Smooth muscle cell of the brain vasculature (primary cell): ENCODE data around the gene GRM8.

ENCODE experiments used
- DNase-seq: peaks from one replicate; pipeline ENCODE4 v3.0.0-alpha.2; 2012; ENCODE audit warnings: low read depth, low spot score

The GRM8 gene

DNA sequence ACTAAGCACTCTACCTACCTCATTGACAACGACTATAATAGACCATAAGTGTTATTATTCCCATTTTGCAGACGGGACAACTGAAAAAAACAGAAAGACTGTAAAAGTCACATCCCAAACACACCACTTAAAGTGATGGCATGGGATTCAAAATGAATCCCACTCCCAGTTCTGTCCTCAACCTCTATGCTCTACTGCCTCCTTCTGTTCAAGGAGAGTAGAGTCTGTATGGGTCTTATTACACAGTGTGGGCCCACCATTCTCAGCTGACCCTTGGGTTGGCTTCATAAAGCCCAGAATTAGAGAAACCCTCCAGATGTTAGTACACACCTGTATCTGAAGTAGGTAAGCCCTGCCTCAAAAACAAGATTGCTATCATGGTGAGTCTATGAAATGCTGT is 102.2 kb downstream of the GRM8 start:
- no peak for DNase-seq

DNA sequence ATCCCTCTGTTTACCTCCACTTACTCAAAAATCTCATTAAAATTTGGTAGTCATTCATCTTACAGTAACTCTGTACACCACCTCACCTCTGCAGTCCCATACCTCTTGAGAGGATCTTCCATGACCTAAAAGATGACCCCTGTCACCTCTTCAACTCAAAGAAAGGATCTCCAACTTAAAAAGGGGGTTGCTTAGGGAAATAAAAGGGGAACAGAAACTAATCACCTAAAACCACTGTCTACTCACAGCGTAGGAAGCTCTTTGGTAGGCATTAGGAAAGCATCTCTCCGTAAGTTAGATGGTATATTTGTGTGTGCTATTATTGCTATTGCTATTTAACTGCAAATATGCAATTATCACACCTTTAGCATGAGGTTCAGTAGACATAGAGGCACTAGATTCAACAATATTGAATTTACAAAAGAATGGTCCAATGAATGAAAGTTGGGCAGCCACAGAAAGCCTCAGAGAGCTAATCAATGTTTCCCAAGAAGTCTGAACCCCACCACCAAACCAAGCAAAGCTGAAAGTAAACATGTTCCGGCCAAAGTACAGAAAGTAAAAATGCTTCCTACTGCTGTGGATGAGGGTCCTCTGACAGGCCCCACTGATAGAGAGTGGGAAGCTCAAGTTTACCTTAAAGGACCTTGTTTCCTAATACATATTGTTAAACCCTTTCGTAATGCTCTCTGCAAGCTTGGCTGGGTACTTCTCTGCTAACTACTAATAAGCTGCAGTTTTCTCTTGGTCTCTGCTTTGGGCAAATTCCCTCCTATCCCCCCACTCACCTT is 105.8 kb downstream of the GRM8 start:
- DNase-seq = no peak

GRCh38 chr7:127137146-127137545 is 115.6 kb downstream of the GRM8 start:
- no peak for DNase-seq

- no peak for DNase-seq
Measured at GRCh38 chr7:127135871-127136485, 116.8 kb downstream of the GRM8 start.

DNA sequence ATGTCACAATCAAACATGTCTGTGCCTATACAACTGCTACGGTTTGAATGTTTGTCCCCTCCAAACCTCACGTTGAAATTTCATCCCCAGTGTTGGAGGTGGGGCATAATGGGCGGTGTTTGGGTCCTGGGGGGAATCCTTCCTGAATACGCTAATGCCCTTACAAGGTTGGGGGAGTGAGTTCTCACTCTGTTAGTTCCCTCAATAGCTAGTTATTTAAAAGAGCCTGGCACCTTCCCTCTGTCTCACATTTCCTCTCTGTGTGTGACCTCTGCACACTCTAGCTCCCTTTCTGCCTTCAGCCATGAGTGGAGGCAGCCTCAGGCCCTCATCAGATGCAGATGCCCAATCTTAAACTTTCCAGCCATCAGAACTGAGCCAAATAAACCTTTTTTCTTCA is 129.5 kb downstream of the GRM8 start:
- DNase-seq = no peak

DNA sequence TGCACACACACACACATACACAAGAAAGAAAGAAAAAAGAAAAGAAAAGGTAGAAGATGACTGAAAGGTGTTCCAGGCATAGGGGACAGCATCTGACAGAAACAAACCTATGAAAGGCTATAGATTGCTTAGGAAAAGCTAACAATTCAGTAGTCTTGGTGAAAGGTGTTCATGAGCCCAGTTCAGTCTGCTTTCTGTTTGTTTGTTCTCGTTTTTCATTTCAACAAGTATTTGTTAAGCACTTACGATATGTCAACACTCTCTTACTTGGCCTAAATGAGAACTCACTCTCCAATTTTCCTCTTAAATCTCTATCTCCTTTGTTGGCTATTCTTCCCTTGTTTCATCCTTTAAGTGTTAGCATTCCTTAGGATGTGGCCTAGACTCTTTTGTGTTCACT is 133.2 kb downstream of the GRM8 start:
- DNase-seq = no peak

DNA sequence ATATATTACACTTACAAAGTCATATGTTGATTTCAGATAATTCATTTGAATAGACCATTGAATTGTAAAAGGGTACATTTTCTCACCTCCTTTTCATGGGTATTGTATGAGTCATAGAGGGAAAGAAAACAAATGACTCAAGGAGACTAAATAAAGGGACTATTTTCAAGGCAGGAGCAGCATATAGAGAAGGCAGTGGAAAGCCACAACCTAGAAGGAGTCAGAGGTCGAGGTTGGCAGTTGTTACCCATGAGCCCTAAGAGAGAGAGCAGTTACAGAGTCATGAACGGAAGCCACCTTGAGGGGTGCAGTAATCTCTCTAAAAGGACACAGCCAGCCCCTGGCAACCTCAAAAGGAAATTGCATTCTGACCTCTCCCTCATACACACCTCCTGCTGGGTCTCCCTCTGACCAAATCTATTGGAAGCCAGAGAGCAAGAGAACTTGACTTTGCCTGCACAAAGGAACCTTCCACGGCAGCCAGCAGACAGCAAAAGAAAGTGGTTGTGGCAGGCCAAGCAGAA is 137.9 kb downstream of the GRM8 start:
- no peak for DNase-seq

- peak; percentile 12 for DNase-seq
Measured at GRCh38 chr7:127107601-127108007, 145.1 kb downstream of the GRM8 start.

DNA sequence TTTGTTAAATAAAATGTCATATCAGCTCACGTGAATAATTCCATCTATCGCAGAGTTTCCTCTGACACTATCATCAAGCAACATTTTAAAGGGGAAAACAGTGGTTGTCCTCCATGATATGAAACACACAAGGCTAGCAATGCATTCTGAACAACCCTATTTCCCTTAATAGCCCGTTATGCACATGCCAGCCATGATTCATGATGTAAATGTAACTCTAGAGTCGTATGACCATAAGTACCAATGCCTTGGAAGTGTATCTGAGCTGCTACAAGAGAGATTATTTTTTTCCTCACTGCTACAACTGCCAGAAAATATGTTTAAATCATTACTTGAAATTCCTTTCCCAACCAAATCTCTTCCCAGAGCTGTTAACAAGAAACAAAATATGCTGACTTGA is 159.4 kb downstream of the GRM8 start:
- no peak for DNase-seq

DNA sequence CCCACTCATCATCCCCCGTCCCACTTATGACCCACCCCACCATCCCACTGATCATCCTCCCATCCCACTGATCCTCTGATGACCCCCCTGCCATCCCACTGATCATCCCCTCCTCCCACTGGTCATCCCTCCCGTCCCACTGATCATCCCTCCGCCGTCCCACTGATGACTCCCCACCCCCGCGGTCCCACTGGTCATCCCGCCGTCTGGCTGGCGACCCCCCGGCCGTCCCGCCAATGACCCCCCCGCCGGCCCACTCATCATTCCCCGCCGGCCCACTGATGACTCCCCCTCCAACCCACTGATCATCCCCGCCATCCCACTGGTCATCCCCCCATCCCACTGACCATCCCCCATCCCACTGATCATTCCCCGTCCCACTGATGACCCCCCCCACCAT is 161.1 kb downstream of the GRM8 start:
- DNase-seq = no peak

DNA sequence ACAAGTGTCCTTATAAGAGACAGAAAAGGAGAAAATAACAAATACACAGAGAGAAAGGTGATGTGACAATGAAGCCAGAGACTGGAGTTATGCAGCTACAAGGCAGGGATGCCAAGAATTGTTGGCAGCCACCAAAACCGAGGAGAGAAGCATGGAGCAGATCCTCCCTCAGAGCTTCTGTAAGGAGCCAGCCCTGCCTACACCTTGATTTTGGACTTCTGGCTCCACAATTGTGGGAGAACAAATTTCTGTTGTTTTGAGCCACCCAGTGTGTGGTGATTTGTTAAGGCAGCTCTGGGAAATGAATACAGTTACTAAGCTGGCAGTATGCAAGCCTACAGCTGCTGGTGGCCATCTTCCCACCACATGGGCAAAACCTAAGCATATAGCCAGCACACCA is 163.6 kb downstream of the GRM8 start:
- DNase-seq = no peak

DNA sequence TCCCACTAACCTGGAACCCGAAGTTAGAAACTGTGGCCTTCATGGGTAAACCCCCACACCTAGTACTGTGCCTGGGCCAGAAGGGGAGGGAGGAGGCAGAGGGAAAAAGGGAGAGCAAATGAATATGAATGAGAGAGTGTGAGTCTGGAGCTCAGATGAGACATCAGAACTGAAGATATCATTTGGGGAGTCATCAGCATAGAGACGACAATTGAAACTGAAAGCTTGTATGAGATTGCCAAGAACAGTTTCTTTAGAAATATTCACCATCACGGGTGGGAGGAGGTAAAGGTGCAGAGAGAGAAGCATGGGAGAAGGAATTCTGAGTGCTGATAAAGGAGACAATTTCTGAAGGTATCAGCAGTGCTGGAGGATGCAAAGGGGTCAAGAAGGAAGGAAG is 171.2 kb downstream of the GRM8 start:
- DNase-seq = no peak

- DNase-seq = no peak
Measured at GRCh38 chr7:127080576-127080975, 172.2 kb downstream of the GRM8 start.

DNA sequence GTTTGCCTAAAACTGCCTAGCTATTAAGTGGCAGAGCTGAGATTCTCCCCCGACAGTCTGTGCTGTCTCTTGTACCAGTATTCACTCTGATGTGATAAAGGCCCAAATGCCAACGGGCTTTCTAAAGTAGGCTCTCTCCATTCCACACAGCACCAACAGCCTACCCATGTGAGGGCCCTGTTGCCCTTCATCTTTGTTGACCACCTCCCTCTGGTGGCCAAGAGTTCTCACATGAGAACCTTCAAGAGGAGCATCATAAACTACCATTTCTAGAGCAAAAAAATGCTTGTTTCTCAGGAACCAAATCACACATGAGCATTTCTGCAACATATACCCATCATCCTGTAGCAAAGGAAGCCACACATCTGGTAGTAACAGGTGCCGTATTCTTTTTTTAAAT is 185.8 kb downstream of the GRM8 start:
- DNase-seq = no peak

- DNase-seq = no peak
Measured at GRCh38 chr7:127059475-127059874, 193.3 kb downstream of the GRM8 start.

DNA sequence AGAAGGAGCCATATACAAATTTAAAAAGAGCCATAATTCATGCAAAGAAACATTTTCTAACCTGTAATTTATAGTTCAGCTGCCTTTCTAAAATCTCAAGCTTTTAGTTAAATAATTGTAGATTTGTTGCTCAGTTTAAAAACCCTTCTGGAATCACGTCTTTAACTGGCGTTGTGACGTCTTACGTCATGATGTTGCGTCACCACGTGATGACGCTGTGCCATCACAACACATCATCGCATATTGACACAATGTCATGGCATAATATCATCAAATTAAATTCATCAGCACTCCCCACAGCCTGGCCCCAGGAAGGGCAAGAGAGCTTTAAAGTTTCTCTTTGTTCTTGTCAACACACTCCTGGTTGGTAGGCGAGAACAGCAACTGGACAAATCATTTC is 194.8 kb downstream of the GRM8 start:
- DNase-seq = no peak

- DNase-seq = no peak
Measured at GRCh38 chr7:127056202-127056601, 196.5 kb downstream of the GRM8 start.

DNA sequence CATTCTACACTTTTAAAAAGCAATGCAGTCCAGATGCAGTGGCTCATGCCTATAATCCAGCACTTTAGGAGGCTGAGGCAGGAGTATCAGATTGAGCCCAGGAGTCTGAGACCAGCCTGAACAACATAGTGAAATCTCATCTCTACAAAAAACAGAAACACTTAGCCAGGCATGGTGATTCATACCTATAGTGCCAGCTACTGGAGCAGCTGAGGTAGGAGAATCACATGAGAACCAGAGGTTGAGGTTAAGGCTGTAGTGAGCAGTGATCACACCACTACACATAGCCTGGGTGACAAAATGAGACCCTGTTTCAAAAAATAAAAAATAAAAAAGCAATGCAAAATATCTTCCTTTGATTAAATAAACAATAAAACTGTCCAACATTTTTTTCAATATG is 205.2 kb downstream of the GRM8 start:
- DNase-seq = no peak

GRCh38 chr7:127041689-127042452 is 210.9 kb downstream of the GRM8 start:
- no peak for DNase-seq

DNA sequence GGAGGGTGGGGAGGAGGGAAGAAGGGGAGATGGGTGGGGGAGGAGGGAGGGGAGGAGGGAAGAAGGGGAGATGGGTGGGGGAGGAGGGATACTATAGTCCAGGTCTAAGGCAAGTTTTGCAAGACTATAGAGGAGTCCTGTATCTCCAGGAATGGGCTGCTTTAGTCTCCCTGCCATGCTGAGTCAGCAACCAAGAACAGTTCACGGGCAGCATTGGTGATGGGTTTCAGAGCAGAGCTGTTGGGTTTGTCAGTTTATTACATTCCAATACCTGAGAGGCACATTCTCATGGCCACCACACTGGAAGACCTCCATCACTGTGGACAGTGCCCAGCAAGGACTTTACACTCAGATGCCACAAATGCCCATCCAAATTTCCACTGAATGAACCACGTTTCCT is 212.7 kb downstream of the GRM8 start:
- DNase-seq = no peak

- no peak for DNase-seq
Measured at GRCh38 chr7:127039541-127039940, 213.2 kb downstream of the GRM8 start.

- no peak for DNase-seq
Measured at GRCh38 chr7:127035203-127035849, 217.4 kb downstream of the GRM8 start.
